NCI-H82 treated with DMSO at 0.1 percent for 48 hours (cell line): ENCODE data around the gene PRMT2.
"Not testable (repeated sequence)": the region's sequence is repeated elsewhere in the genome, so short reads cannot be mapped to it uniquely, and the experiment has no call there.

Source experiments
- DNase-seq: peaks from one replicate; lab custom pipeline; 2025; ENCODE audit not compliant: unreplicated experiment; lab: John Stamatoyannopoulos, UW

The PRMT2 gene

GRCh38 chr21:46668381-46668780 lies 32.9 kb downstream of the PRMT2 start:
- DNase-seq = no peak

GRCh38 chr21:46668904-46669303 lies 33.4 kb downstream of the PRMT2 start:
- not testable (repeated sequence) for DNase-seq

- no peak for DNase-seq
Measured at GRCh38 chr21:46674430-46675007, 39.0 kb downstream of the PRMT2 start.

- DNase-seq = no peak
Measured at GRCh38 chr21:46675595-46676280, 40.3 kb downstream of the PRMT2 start.

GRCh38 chr21:46676542-46676941 lies 41.1 kb downstream of the PRMT2 start:
- DNase-seq = not testable (repeated sequence)

GRCh38 chr21:46681593-46681992 lies 46.1 kb downstream of the PRMT2 start:
- not testable (repeated sequence) for DNase-seq

- not testable (repeated sequence) for DNase-seq
Measured at GRCh38 chr21:46698652-46699051, 63.2 kb downstream of the PRMT2 start.

GRCh38 chr21:46699104-46699503 lies 63.6 kb downstream of the PRMT2 start:
- not testable (repeated sequence) for DNase-seq
